Keratinocyte (primary cell): ENCODE results near the gene PARD3.

ENCODE experiments used
- EZH2 ChIP-seq: IDR thresholded peaks from one replicate; pipeline ENCODE4 v1.6.1; 2012; ENCODE audit warnings: inconsistent platforms, mild to moderate bottlenecking, low read length, moderate library complexity
- TF ChIP-seq, protein P1 (sequence below), 3 experiments: IDR thresholded peaks in 1 of 3; conservative IDR thresholded peaks in 1 of 3; optimal IDR thresholded peaks in 1 of 3; 2 replicates in 2 of 3; 3 replicates in 1 of 3; pipeline versions ENCODE3 to v1.5.1; 2011; ENCODE audit warnings: low read length in 3 of 3, mild to moderate bottlenecking in 3 of 3, moderate library complexity in 2 of 3, control low read depth in 1 of 3, inconsistent platforms in 1 of 3; ENCODE audit not compliant: insufficient read depth in 2 of 3; ENCODE audit errors: extremely low read depth in 1 of 3

DNA sequence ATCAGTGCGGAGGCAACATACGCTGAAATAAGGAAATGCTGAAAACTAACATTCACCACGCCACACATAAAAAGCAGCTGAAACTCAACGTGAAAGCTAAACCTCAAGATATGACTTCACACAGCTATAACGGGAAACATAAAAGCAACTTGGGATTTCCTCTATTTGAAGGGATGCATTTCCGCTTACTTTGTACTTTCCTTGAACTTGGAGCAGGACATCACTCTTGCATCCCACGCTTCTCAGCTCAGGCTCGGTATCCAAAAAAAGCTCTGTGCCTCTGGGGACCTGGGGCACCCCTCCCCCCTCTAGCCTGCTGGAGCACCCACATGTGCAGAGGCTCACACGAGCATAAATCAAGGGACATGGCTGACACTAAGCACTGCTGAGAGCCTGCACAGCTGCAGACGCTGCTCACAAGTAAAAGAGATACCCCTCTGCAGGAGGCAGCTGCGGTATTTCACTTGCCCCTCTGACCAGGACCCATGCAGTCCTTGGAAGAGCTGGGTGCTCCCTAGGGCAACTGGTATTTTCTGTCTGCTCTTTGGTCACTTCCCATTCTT lies 34.2 kb downstream of the PARD3 start:
- TF ChIP-seq, protein P1, sequence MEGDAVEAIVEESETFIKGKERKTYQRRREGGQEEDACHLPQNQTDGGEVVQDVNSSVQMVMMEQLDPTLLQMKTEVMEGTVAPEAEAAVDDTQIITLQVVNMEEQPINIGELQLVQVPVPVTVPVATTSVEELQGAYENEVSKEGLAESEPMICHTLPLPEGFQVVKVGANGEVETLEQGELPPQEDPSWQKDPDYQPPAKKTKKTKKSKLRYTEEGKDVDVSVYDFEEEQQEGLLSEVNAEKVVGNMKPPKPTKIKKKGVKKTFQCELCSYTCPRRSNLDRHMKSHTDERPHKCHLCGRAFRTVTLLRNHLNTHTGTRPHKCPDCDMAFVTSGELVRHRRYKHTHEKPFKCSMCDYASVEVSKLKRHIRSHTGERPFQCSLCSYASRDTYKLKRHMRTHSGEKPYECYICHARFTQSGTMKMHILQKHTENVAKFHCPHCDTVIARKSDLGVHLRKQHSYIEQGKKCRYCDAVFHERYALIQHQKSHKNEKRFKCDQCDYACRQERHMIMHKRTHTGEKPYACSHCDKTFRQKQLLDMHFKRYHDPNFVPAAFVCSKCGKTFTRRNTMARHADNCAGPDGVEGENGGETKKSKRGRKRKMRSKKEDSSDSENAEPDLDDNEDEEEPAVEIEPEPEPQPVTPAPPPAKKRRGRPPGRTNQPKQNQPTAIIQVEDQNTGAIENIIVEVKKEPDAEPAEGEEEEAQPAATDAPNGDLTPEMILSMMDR (optimal IDR thresholded peaks at IDR 0.05 in 1 of 3, IDR thresholded peaks at IDR 0.05 in 1 of 3, conservative IDR thresholded peaks at IDR 0.05 in 1 of 3; ENCODE audit: extremely low read depth in 1 of 3, insufficient read depth in 2 of 3, low read length in 3 of 3) = no peak
- TF ChIP-seq EZH2 = no peak
